Fibroblast of lung (primary cell): ENCODE results near the gene UMOD. TPM values are rescaled to one million over a fixed set of nuclear protein-coding genes. Genes with fewer than 3 reads are reported as not detected.

Experiments used
- DNase-seq, 2 donors: peaks; one replicate each; pipeline versions ENCODE4 v3.0.0 to v3.0.0-alpha.2; 2010; ENCODE audit warnings: low read depth in 2 of 2
- H2AFZ ChIP-seq: 2 replicates; pipeline ENCODE4 v1.5.1; 2012; ENCODE audit warnings: low read length, control low read depth, inconsistent platforms
- H3K27ac ChIP-seq: 2 replicates; pipeline ENCODE4 v1.5.1; 2011; ENCODE audit warnings: low read length, control low read depth; ENCODE audit not compliant: insufficient read depth
- H3K27me3 ChIP-seq: 2 replicates; pipeline ENCODE4 v1.5.1; 2011; ENCODE audit warnings: mild to moderate bottlenecking, low read length; ENCODE audit not compliant: control insufficient read depth, insufficient read depth
- H3K36me3 ChIP-seq: 2 replicates; pipeline ENCODE4 v1.5.1; 2011; ENCODE audit warnings: low read length; ENCODE audit not compliant: control insufficient read depth, insufficient read depth
- H3K4me1 ChIP-seq: 2 replicates; pipeline ENCODE4 v1.5.1; 2011; ENCODE audit warnings: low read length; ENCODE audit not compliant: control insufficient read depth, insufficient read depth; ENCODE audit errors: extremely low read depth
- H3K4me2 ChIP-seq: 2 replicates; pipeline ENCODE4 v1.5.1; 2011; ENCODE audit warnings: low read length, control low read depth; ENCODE audit not compliant: insufficient read depth; ENCODE audit errors: extremely low read depth
- H3K4me3 ChIP-seq, 4 experiments: fragments of 200-600 bp in 1 of 4; sonication (generic) in 1 of 4; replicated peaks in 1 of 4; 2 replicates each; pipeline ENCODE4 v1.5.1; 2011 to 2016; ENCODE audit warnings: low read length in 4 of 4, low read depth in 3 of 4, mild to moderate bottlenecking in 3 of 4, control low read depth in 2 of 4, inconsistent platforms in 1 of 4, mixed read lengths in 1 of 4; ENCODE audit not compliant: insufficient read depth in 1 of 4; ENCODE audit errors: control extremely low read depth in 1 of 4
- H3K79me2 ChIP-seq: 2 replicates; pipeline ENCODE4 v1.5.1; 2012; ENCODE audit warnings: mild to moderate bottlenecking, low read length, inconsistent platforms; ENCODE audit not compliant: control insufficient read depth, insufficient read depth
- H3K9ac ChIP-seq: 2 replicates; pipeline ENCODE4 v1.5.1; 2011; ENCODE audit warnings: mild to moderate bottlenecking, low read length, control low read depth; ENCODE audit not compliant: insufficient read depth
- H3K9me3 ChIP-seq: 2 replicates; pipeline ENCODE4 v1.5.1; 2012; ENCODE audit warnings: low read depth, low read length; ENCODE audit not compliant: control insufficient read depth, insufficient read depth
- H4K20me1 ChIP-seq: 2 replicates; pipeline ENCODE4 v1.5.1; 2011; ENCODE audit warnings: low read length; ENCODE audit not compliant: control insufficient read depth, insufficient read depth; ENCODE audit errors: extremely low read depth
- CTCF ChIP-seq, 2 donors: IDR thresholded peaks in 1 of 2; conservative IDR thresholded peaks in 1 of 2; 1 replicate in 1 of 2; 2 replicates in 1 of 2; pipeline ENCODE4 v1.5.1; 2011 to 2012; ENCODE audit warnings: low read length in 2 of 2, control low read depth in 1 of 2, inconsistent platforms in 1 of 2, low read depth in 1 of 2, mild to moderate bottlenecking in 1 of 2
- EZH2 ChIP-seq: IDR thresholded peaks from 2 replicates; pipeline ENCODE4 v1.5.1; 2012; ENCODE audit warnings: low read length, control low read depth, mild to moderate bottlenecking; ENCODE audit errors: missing control alignments
- polyA plus RNA-seq, 2 donors: library from polyadenylated mRNA; depleted of rRNA in 1 of 2; stranded (reverse) in 1 of 2; unstranded in 1 of 2; fragments of >200 nt; gene quantifications; 2 replicates each; pipeline ENCODE4 v1.2.1, GENCODE V29; 2011 to 2012; ENCODE audit warnings: missing spikeins in 1 of 2
- total RNA-seq: library from RNA; depleted of rRNA; stranded (reverse); fragments of >200 nt; gene quantifications from 2 replicates; pipeline ENCODE4 v1.2.1, GENCODE V29; 2014

UMOD gene
- total and polyA plus RNA-seq, 2 donors (not counting 1 experiment from before 2014, with no cell fraction given): not detected

- Histone ChIP-seq H3K27me3 (no peaks in the 10 kb centered on the region), H3K4me2 (no peak overlapping the region), H4K20me1 (no peaks in the 10 kb centered on the region), H2AFZ (no peak overlapping the region), H3K27ac (no peak overlapping the region), H3K9me3 (no peaks in the 10 kb centered on the region), H3K4me3 (no peak overlapping the region), H3K79me2 (no peaks in the 10 kb centered on the region), H3K9ac (no peak overlapping the region), H3K36me3 (no peaks in the 10 kb centered on the region), H3K4me1 (no peaks in the 10 kb centered on the region)
- DNase-seq: no peak
- TF ChIP-seq EZH2 (no peak), CTCF (conservative IDR thresholded peaks at IDR 0.05 in 1 of 2, IDR thresholded peaks at IDR 0.05 in 1 of 2; ENCODE audit: low read depth in 1 of 2, low read length in 2 of 2) (no peak)
Measured at GRCh38 chr16:20396846-20397467, 44.4 kb upstream of the UMOD start.

- Histone ChIP-seq H2AFZ (no peak overlapping the region), H3K79me2 (no peaks in the 10 kb centered on the region), H3K4me1 (no peaks in the 10 kb centered on the region), H3K27ac (no peak overlapping the region), H4K20me1 (no peaks in the 10 kb centered on the region), H3K9me3 (no peaks in the 10 kb centered on the region), H3K36me3 (no peaks in the 10 kb centered on the region), H3K4me3 (no peak overlapping the region), H3K4me2 (no peak overlapping the region), H3K27me3 (no peaks in the 10 kb centered on the region), H3K9ac (no peak overlapping the region)
- DNase-seq: no peak
- TF ChIP-seq EZH2: no peak
- TF ChIP-seq CTCF (conservative IDR thresholded peaks at IDR 0.05 in 1 of 2, IDR thresholded peaks at IDR 0.05 in 1 of 2; ENCODE audit: low read depth in 1 of 2, low read length in 2 of 2): no peak
Measured at GRCh38 chr16:20395946-20396345, 43.4 kb upstream of the UMOD start.

GRCh38 chr16:20393801-20394577, 41.5 kb upstream of the UMOD start:
- H2AFZ ChIP-seq: no peak overlapping the region
- H3K4me1 ChIP-seq: no peaks in the 10 kb centered on the region
- no peaks in the 10 kb centered on the region for H4K20me1 ChIP-seq
- DNase-seq: no peak
- no peaks in the 10 kb centered on the region for H3K9me3 ChIP-seq
- no peaks in the 10 kb centered on the region for H3K27me3 ChIP-seq
- H3K9ac ChIP-seq: no peak overlapping the region
- no peaks in the 10 kb centered on the region for H3K36me3 ChIP-seq
- H3K27ac ChIP-seq: no peak overlapping the region
- TF ChIP-seq CTCF (conservative IDR thresholded peaks at IDR 0.05 in 1 of 2, IDR thresholded peaks at IDR 0.05 in 1 of 2; ENCODE audit: low read depth in 1 of 2, low read length in 2 of 2) (no peak), EZH2 (no peak)
- H3K4me3 ChIP-seq: no peak overlapping the region
- H3K4me2 ChIP-seq: no peak overlapping the region
- no peaks in the 10 kb centered on the region for H3K79me2 ChIP-seq
